GM23338 (cell line): ENCODE data around the gene CLDN24.

Experiments
- CREB1 ChIP-seq: fragments of 250-450 bp; sonication (Bioruptor Pico); IDR thresholded peaks from 2 replicates; pipeline ENCODE4 v1.5.0; 2020; ENCODE audit warnings: low read depth, mild to moderate bottlenecking, moderate library complexity
- CTCF ChIP-seq, 2 experiments: fragments of 200-600 bp in 1 of 2; sonication (generic) in 1 of 2; conservative IDR thresholded peaks; 2 replicates each; pipeline versions ENCODE4 v1.5.1 to v1.6.1; 2016 to 2017; ENCODE audit warnings: antibody characterized with exemption in 2 of 2, low read depth in 2 of 2, mild to moderate bottlenecking in 2 of 2, moderate library complexity in 1 of 2
- ETS1 ChIP-seq: IDR thresholded peaks from 2 replicates; pipeline ENCODE4 v1.6.1; 2016; ENCODE audit warnings: antibody characterized with exemption
- EZH2 ChIP-seq: fragments of 200-600 bp; sonication (generic); IDR thresholded peaks from one replicate; pipeline ENCODE4 v1.8.0; 2017; ENCODE audit warnings: antibody characterized with exemption, mild to moderate bottlenecking, low read depth; ENCODE audit not compliant: unreplicated experiment
- EZH2phosphoT487 ChIP-seq: fragments of 200-600 bp; sonication (generic); IDR thresholded peaks from one replicate; pipeline ENCODE4 v1.8.1; 2018; ENCODE audit warnings: antibody characterized with exemption; ENCODE audit not compliant: unreplicated experiment
- JUNB ChIP-seq: IDR thresholded peaks from one replicate; pipeline ENCODE4 v1.6.1; 2016; ENCODE audit warnings: antibody characterized with exemption; ENCODE audit not compliant: unreplicated experiment
- NANOG ChIP-seq: IDR thresholded peaks from 2 replicates; pipeline ENCODE4 v1.6.1; 2016; ENCODE audit warnings: antibody characterized with exemption, borderline replicate concordance
- POLR2AphosphoS5 ChIP-seq: IDR thresholded peaks from 2 replicates; pipeline ENCODE4 v1.6.1; 2016; ENCODE audit warnings: antibody characterized with exemption, low read depth
- REST ChIP-seq: IDR thresholded peaks from one replicate; pipeline ENCODE4 v1.6.1; 2018; ENCODE audit warnings: antibody characterized with exemption; ENCODE audit not compliant: unreplicated experiment
- STAT1 ChIP-seq: IDR thresholded peaks from one replicate; pipeline ENCODE4 v1.6.1; 2016; ENCODE audit warnings: antibody characterized with exemption; ENCODE audit not compliant: unreplicated experiment
- ZNF114 ChIP-seq: fragments of 250-450 bp; sonication (Bioruptor Pico); IDR thresholded peaks from 2 replicates; pipeline ENCODE4 v1.5.0; 2020; ENCODE audit warnings: mild to moderate bottlenecking, moderate library complexity
- ZNF462 ChIP-seq: fragments of 250-450 bp; sonication (Bioruptor Pico); IDR thresholded peaks from 2 replicates; pipeline ENCODE4 v1.5.0; 2020; ENCODE audit warnings: mild to moderate bottlenecking, moderate library complexity

- no peak for TF ChIP-seq EZH2phosphoT487
- no peak for TF ChIP-seq ZNF114
- TF ChIP-seq CTCF (conservative IDR thresholded peaks at IDR 0.05; ENCODE audit: low read depth in 2 of 2): peak; percentile 27 to 49
- no peak for TF ChIP-seq ETS1
- TF ChIP-seq NANOG: no peak
- no peak for TF ChIP-seq POLR2AphosphoS5
- TF ChIP-seq EZH2: no peak
- no peak for TF ChIP-seq ZNF462 (CRISPR knock-in tag)
- TF ChIP-seq REST: no peak
- TF ChIP-seq CREB1: no peak
- no peak for TF ChIP-seq JUNB
- TF ChIP-seq STAT1: no peak
Measured at GRCh38 chr4:183364025-183364424, 41.8 kb upstream of the CLDN24 start.
